ENCODE measurements around the gene VPS9D1.

DNA sequence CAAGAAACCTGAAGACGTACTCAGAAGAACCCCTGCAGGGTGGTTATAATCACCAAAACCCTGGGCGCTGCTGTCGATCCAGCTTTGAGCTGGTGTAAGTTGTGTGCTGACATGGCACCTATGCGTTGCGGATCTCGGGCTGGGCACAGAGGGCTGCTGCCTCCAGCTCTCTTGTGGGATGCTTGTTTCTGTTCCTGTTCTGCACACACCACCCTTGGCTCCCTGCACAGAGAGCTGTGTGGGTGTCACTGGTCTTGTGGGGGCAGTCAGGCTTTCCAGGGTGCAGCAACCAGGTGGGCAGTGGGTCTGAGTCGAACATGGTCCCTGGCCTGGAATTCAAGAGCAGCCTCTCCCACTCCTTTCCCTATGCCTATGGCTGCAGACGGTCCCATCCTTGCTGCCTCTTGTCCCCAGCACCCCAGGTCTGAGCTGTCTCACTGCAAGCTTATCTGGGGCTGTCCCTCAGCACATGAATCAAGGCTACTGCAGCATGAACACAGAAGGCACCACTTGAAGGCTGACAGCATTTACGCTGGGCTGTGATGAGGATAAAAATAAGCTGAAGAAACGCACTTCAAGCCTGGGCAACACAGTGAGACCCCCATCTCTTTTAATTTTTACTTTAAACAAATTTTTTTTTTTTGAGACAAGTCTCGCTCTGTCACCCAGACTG lies 20.8 kb upstream of the VPS9D1 start:
- TF ChIP-seq, protein P1, sequence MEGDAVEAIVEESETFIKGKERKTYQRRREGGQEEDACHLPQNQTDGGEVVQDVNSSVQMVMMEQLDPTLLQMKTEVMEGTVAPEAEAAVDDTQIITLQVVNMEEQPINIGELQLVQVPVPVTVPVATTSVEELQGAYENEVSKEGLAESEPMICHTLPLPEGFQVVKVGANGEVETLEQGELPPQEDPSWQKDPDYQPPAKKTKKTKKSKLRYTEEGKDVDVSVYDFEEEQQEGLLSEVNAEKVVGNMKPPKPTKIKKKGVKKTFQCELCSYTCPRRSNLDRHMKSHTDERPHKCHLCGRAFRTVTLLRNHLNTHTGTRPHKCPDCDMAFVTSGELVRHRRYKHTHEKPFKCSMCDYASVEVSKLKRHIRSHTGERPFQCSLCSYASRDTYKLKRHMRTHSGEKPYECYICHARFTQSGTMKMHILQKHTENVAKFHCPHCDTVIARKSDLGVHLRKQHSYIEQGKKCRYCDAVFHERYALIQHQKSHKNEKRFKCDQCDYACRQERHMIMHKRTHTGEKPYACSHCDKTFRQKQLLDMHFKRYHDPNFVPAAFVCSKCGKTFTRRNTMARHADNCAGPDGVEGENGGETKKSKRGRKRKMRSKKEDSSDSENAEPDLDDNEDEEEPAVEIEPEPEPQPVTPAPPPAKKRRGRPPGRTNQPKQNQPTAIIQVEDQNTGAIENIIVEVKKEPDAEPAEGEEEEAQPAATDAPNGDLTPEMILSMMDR (conservative IDR thresholded peaks at IDR 0.05 in 1 of 2, IDR thresholded peaks at IDR 0.05 in 1 of 2; ENCODE audit: extremely low read depth in 1 of 2, insufficient read depth in 1 of 2, low read depth in 1 of 2, low read length in 2 of 2), result no peak
- no peak for TF ChIP-seq EZH2 (IDR thresholded peaks at IDR 0.05; ENCODE audit: borderline replicate concordance, low read length)
